Right atrium auricular region (tissue), 2 donors: ENCODE measurements around the gene CCDC148. TPM values are rescaled to one million over a fixed set of nuclear protein-coding genes. Genes with fewer than 3 reads are reported as not detected.

Experiments used
- DNase-seq: peaks from one replicate; pipeline ENCODE4 v3.0.0-alpha.2; 2019; ENCODE audit warnings: low spot score
- H3K27ac ChIP-seq, 2 donors: fragments of 200-600 bp; sonication (generic); 1 replicate in 1 of 2; 2 replicates in 1 of 2; pipeline ENCODE4 v1.5.1; 2016 to 2019
- H3K27me3 ChIP-seq, 2 donors: fragments of 200-600 bp; sonication (generic); one replicate each; pipeline versions ENCODE4 v1.5.1 to v1.6.0; 2017 to 2019
- H3K36me3 ChIP-seq: fragments of 200-600 bp; sonication (generic); one replicate; pipeline ENCODE4 v1.5.1; 2016
- H3K4me1 ChIP-seq, 2 donors: fragments of 200-600 bp; sonication (generic); one replicate each; pipeline versions ENCODE4 v1.5.1 to v1.6.0; 2017 to 2019
- H3K4me3 ChIP-seq, 2 donors: fragments of 200-600 bp; sonication (generic); 1 replicate in 1 of 2; 2 replicates in 1 of 2; pipeline ENCODE4 v1.5.1; 2017 to 2019; ENCODE audit warnings: mild to moderate bottlenecking in 1 of 2, moderate library complexity in 1 of 2
- H3K9me3 ChIP-seq, 2 donors: fragments of 200-600 bp; sonication (generic); one replicate each; pipeline ENCODE4 v1.5.1; 2019
- CTCF ChIP-seq, 2 donors: fragments of 200-600 bp; sonication (generic); IDR thresholded peaks; one replicate each; pipeline ENCODE4 v1.5.1; 2019; ENCODE audit warnings: antibody characterized with exemption in 2 of 2
- total RNA-seq, 2 donors: library from RNA; depleted of rRNA; stranded (reverse); fragments of >200 nt; gene quantifications; one replicate each; pipeline ENCODE4 v1.1.0, GENCODE V29; 2016

Gene CCDC148
- total RNA-seq, 2 donors from 2014 or later: 0.20 to 1.1 TPM

GRCh38 chr2:158290225-158290624, 166.3 kb downstream of the CCDC148 start:
- H3K27ac ChIP-seq: no peak overlapping the region
- no peaks in the 10 kb centered on the region for H3K9me3 ChIP-seq
- no peaks in the 10 kb centered on the region for H3K4me1 ChIP-seq
- H3K36me3 ChIP-seq: no peaks in the 10 kb centered on the region
- no peak overlapping the region for H3K4me3 ChIP-seq
- TF ChIP-seq CTCF (IDR thresholded peaks at IDR 0.05): no peak
- H3K27me3 ChIP-seq: no peaks in the 10 kb centered on the region
- DNase-seq: no peak

GRCh38 chr2:158276619-158277471, 179.7 kb downstream of the CCDC148 start:
- no peak for TF ChIP-seq CTCF (IDR thresholded peaks at IDR 0.05)
- Histone ChIP-seq H3K4me1 (no peaks in the 10 kb centered on the region), H3K9me3 (no peaks in the 10 kb centered on the region), H3K27me3 (no peaks in the 10 kb centered on the region), H3K4me3 (no peak overlapping the region), H3K36me3 (no peaks in the 10 kb centered on the region), H3K27ac (no peak overlapping the region)
- DNase-seq: no peak

GRCh38 chr2:158273791-158274190, 182.8 kb downstream of the CCDC148 start:
- Histone ChIP-seq H3K36me3 (no peaks in the 10 kb centered on the region), H3K4me1 (no peaks in the 10 kb centered on the region), H3K27ac (no peak overlapping the region), H3K9me3 (no peaks in the 10 kb centered on the region), H3K4me3 (no peak overlapping the region), H3K27me3 (no peaks in the 10 kb centered on the region)
- TF ChIP-seq CTCF (IDR thresholded peaks at IDR 0.05): no peak
- DNase-seq: no peak

GRCh38 chr2:158270536-158270935, 186.0 kb downstream of the CCDC148 start:
- Histone ChIP-seq H3K27ac (no peak overlapping the region), H3K4me1 (no peaks in the 10 kb centered on the region), H3K4me3 (no peak overlapping the region), H3K9me3 (no peaks in the 10 kb centered on the region), H3K36me3 (no peaks in the 10 kb centered on the region), H3K27me3 (no peaks in the 10 kb centered on the region)
- no peak for DNase-seq
- TF ChIP-seq CTCF (IDR thresholded peaks at IDR 0.05): no peak

- Histone ChIP-seq H3K4me3 (no peak overlapping the region), H3K9me3 (no peaks in the 10 kb centered on the region), H3K4me1 (no peaks in the 10 kb centered on the region), H3K27me3 (no peaks in the 10 kb centered on the region), H3K36me3 (no peaks in the 10 kb centered on the region), H3K27ac (no peak overlapping the region)
- DNase-seq: no peak
- TF ChIP-seq CTCF (IDR thresholded peaks at IDR 0.05): no peak
Measured at GRCh38 chr2:158269143-158269542, 187.4 kb downstream of the CCDC148 start.

GRCh38 chr2:158266111-158266510, 190.4 kb downstream of the CCDC148 start:
- no peak for DNase-seq
- H3K4me3 ChIP-seq: no peak overlapping the region
- H3K4me1 ChIP-seq: no peaks in the 10 kb centered on the region
- H3K27me3 ChIP-seq: no peaks in the 10 kb centered on the region
- TF ChIP-seq CTCF (IDR thresholded peaks at IDR 0.05): no peak
- no peaks in the 10 kb centered on the region for H3K36me3 ChIP-seq
- H3K27ac ChIP-seq: no peak overlapping the region
- H3K9me3 ChIP-seq: no peaks in the 10 kb centered on the region
